ENCODE data around the gene LPP.

LPP gene

DNA sequence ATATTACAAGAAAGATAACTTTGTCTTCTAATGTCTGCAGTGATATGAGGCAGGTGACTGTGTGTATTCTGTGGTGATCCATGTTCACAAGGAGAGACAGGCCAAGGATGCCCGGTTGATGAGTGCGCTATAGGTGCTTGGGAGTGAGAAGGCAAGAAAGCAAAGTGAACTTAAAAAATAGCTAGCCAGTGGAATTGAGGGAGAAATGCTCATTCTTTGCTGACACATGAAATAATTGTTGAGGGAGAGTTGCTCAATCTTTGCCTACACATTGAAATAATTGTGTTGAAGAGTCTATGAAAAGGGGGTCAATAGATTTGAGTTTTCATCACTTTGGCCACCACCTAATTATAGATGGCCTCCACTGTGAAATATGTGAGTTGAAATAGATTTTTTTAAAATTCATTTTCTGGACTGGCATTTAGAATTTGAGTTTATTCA lies 156.3 kb downstream of the LPP start:
- TF ChIP-seq CTCF (IDR thresholded peaks at IDR 0.05; ENCODE audit: control insufficient read depth, insufficient read depth, low read depth, low read length, missing control alignments) = no peak
- H3K4me3 ChIP-seq (ENCODE audit: control insufficient read depth, low read depth, low read length) = no peak overlapping the region
- DNase-seq (ENCODE audit: low read depth) = no peak

DNA sequence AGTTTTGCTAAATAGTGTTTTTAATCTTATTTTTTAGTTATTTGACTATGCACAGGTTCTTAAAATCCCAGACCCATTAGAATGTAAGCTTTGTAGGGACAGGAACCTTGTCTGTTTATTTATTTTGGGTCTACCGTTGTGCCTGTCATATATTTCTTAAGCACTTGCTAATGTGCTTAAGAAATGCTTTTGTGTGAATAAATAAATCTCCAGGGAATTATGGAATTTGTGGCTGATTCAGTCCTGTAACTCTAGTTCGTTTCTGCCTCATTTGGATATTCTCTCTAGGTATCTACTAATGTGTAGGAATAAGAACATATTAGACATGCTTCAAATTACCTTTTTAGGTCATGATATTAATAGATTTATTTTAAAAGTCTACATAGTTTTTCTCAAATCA lies 161.6 kb downstream of the LPP start:
- no peak overlapping the region for H3K4me3 ChIP-seq (ENCODE audit: control insufficient read depth, low read depth, low read length)
- TF ChIP-seq CTCF (IDR thresholded peaks at IDR 0.05; ENCODE audit: control insufficient read depth, insufficient read depth, low read depth, low read length, missing control alignments) = no peak
- DNase-seq (ENCODE audit: low read depth) = no peak

- no peak overlapping the region for H3K4me3 ChIP-seq (ENCODE audit: control insufficient read depth, low read depth, low read length)
- no peak for DNase-seq (ENCODE audit: low read depth)
- no peak for TF ChIP-seq CTCF (IDR thresholded peaks at IDR 0.05; ENCODE audit: control insufficient read depth, insufficient read depth, low read depth, low read length, missing control alignments)
Measured at GRCh38 chr3:188316021-188316722, 162.2 kb downstream of the LPP start.

- TF ChIP-seq CTCF (IDR thresholded peaks at IDR 0.05; ENCODE audit: control insufficient read depth, insufficient read depth, low read depth, low read length, missing control alignments) = no peak
- DNase-seq (ENCODE audit: low read depth) = no peak
- no peak overlapping the region for H3K4me3 ChIP-seq (ENCODE audit: control insufficient read depth, low read depth, low read length)
Measured at GRCh38 chr3:188316723-188317070, 162.7 kb downstream of the LPP start.

DNA sequence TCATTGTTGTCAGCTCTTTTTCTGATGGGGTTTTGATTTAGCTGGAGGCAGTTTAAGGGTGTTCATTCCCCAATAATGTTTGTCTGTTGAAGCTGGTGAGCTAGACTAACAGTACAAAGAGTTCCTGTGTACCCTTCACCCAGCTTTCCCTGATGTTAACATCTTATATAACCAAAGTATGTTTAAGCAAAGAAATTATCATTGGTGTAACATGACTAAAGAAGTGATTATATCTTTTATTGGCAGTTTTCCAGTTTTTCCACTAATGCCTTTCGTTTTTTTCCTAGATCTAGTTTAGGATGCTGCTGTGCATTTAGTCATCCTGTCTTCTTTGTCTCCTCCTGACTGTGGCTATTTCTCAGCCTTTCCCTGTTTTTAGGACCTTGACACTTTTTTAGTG lies 165.6 kb downstream of the LPP start:
- DNase-seq (ENCODE audit: low read depth) = no peak
- no peak overlapping the region for H3K4me3 ChIP-seq (ENCODE audit: control insufficient read depth, low read depth, low read length)
- no peak for TF ChIP-seq CTCF (IDR thresholded peaks at IDR 0.05; ENCODE audit: control insufficient read depth, insufficient read depth, low read depth, low read length, missing control alignments)

DNA sequence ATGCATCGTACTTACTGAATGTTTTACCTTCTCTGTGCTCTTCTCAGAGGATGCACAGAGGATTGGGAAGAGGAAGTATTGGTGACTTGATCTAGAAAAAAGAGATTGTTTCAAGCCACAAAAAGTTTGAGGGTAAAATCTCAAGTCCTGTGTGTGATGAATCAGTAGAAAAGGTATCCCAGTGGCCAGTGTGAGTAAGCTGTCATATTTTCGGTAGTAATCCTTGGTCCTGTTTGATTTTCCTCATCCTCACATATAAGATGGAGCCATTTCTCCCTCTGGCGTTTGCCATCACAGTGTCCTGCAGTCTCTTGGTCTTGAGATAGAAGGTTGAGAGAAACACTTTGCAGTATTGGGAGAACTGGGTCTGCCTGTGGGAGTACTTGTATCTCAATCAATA lies 166.8 kb downstream of the LPP start:
- DNase-seq (ENCODE audit: low read depth) = peak; percentile 59

More for the DNA sequence above, 166.8 kb downstream of the LPP start:
- H3K4me3 ChIP-seq (ENCODE audit: control insufficient read depth, low read depth, low read length) = no peak overlapping the region
- peak; percentile 56 for TF ChIP-seq CTCF (IDR thresholded peaks at IDR 0.05; ENCODE audit: control insufficient read depth, insufficient read depth, low read depth, low read length, missing control alignments)

All from AG09309 (cell line).